Stomach (tissue), 9 donors: ENCODE results near the gene SURF1. TPM values are rescaled to one million over a fixed set of nuclear protein-coding genes. Genes with fewer than 3 reads are reported as not detected.

Experiments
- DNase-seq, 2 donors: peaks; one replicate each; pipeline versions ENCODE4 v3.0.0 to v3.0.0-alpha.2; 2013 to 2019
- H3K27ac ChIP-seq, 5 donors: fragments of 200-600 bp in 4 of 5; sonication (generic) in 4 of 5; one replicate each; pipeline ENCODE4 v1.5.1; 2013 to 2019; ENCODE audit warnings: mild to moderate bottlenecking in 1 of 5, moderate library complexity in 1 of 5
- H3K27me3 ChIP-seq, 3 donors: fragments of 200-600 bp; sonication (generic); one replicate each; pipeline ENCODE4 v1.5.1; 2017 to 2019; ENCODE audit warnings: mixed run types in 1 of 3
- H3K36me3 ChIP-seq, 4 donors: fragments of 200-600 bp; sonication (generic); 1 replicate in 3 of 4; 2 replicates in 1 of 4; pipeline ENCODE4 v1.5.1; 2016 to 2019
- H3K4me1 ChIP-seq, 4 donors: fragments of 200-600 bp; sonication (generic); one replicate each; pipeline ENCODE4 v1.5.1; 2016 to 2019
- H3K4me3 ChIP-seq, 4 donors: fragments of 200-600 bp; sonication (generic) in 3 of 4; one replicate each; pipeline ENCODE4 v1.5.1; 2016 to 2019; ENCODE audit warnings: mild to moderate bottlenecking in 1 of 4
- H3K9me3 ChIP-seq, 4 donors: fragments of 200-600 bp; sonication (generic); one replicate each; pipeline ENCODE4 v1.5.1; 2016 to 2019
- EP300 ChIP-seq: sonication (generic); formaldehyde crosslinking; IDR thresholded peaks from one replicate; pipeline ENCODE4 v1.6.1; 2017; ENCODE audit warnings: antibody characterized with exemption
- POLR2A ChIP-seq, 4 donors: fragments of 450-650 bp; IDR thresholded peaks; one replicate each; pipeline ENCODE4 v1.6.1; 2016; ENCODE audit warnings: antibody characterized with exemption in 4 of 4, control low read depth in 2 of 4, mild to moderate bottlenecking in 1 of 4, moderate library complexity in 1 of 4
- POLR2AphosphoS5 ChIP-seq, 3 donors: sonication (generic); formaldehyde crosslinking; IDR thresholded peaks; one replicate each; pipeline ENCODE4 v1.6.1; 2016; ENCODE audit warnings: antibody characterized with exemption in 3 of 3
- WGBS, 5 donors: extraction: QIAGEN DNeasy Blood & Tissue Kit in 3 of 5; methylation state at CpG; one replicate each; pipeline versions ENCODE4 v1.1.5 to v1.1.7; 2013 to 2018; 5-methylcytosine and 5-hydroxymethylcytosine counted together
- intact Hi-C: fragments of 100-400 bp; cut with DNase I; formaldehyde crosslinking; loops from one replicate; pipeline ENCODE4 v1.15.1; 2023; ENCODE audit warnings: low total_unique reads
- polyA plus RNA-seq, 3 donors: library from polyadenylated mRNA; stranded (reverse); fragments of 200-250 nt; gene quantifications; one replicate each; pipeline ENCODE4 v1.2.3, GENCODE V29; 2013
- total RNA-seq, 5 donors: library from RNA; depleted of rRNA; stranded (reverse); fragments of >200 nt; gene quantifications; one replicate each; pipeline versions ENCODE4 v1.1.0 to v1.2.3, GENCODE V29; 2014 to 2016
- TF ChIP-seq, protein P1 (sequence below), 7 experiments: fragments of 450-650 bp in 4 of 7; fragments of 200-600 bp in 3 of 7; sonication (generic) in 3 of 7; IDR thresholded peaks; one replicate each; pipeline ENCODE4 v1.5.1; 2016 to 2019; ENCODE audit warnings: antibody characterized with exemption in 7 of 7, control low read depth in 2 of 7, mild to moderate bottlenecking in 1 of 7
- donor health status: healthy with polysubstance abuse.
- donor health status: Bipolar disorder and iron deficiency.
- donor health status: healthy.

The SURF1 gene
- total and polyA plus RNA-seq, 8 donors: 1.7 to 118 (median 45.3) TPM

DNA sequence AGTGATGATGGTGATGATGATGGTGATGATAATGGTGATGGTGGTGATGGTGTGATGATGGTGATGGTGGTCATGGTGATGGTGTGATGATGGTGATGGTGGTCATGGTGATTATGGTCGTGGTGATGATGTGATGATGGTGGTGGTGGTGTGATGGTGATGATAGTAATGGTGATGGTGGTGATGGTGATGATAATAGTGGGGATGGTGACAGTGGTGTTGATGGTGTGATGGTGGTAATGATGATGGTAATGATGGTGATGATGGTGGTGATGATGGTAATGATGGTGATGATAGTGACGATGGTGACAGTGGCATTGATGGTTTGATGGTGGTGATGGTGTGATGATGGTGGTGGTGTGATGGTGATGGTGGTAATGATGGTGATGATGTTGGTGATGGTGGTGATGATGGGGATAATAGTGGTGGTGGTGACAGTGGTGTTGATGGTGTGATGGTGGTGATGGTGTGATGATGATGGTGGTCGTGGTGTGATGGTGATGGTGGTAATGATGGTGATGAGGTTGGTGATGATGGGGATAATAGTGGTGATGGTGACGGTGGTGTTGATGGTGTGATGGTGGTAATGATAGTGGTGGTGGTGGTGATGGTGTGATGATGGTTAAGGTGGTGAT lies 26.3 kb upstream of the SURF1 start:
- Histone ChIP-seq H3K36me3 (no peaks in the 10 kb centered on the region), H3K27ac (no peak overlapping the region), H3K4me3 (no peak overlapping the region), H3K9me3 (no peaks in the 10 kb centered on the region), H3K4me1 (peaks cover 7 to 29% (median 16%) of the 10 kb centered on the region in 4 donors), H3K27me3 (no peaks in the 10 kb centered on the region)
- TF ChIP-seq EP300 (no peak), POLR2A (IDR thresholded peaks at IDR 0.05) (no peak), POLR2AphosphoS5 (IDR thresholded peaks at IDR 0.05) (no peak)
- TF ChIP-seq, protein P1, sequence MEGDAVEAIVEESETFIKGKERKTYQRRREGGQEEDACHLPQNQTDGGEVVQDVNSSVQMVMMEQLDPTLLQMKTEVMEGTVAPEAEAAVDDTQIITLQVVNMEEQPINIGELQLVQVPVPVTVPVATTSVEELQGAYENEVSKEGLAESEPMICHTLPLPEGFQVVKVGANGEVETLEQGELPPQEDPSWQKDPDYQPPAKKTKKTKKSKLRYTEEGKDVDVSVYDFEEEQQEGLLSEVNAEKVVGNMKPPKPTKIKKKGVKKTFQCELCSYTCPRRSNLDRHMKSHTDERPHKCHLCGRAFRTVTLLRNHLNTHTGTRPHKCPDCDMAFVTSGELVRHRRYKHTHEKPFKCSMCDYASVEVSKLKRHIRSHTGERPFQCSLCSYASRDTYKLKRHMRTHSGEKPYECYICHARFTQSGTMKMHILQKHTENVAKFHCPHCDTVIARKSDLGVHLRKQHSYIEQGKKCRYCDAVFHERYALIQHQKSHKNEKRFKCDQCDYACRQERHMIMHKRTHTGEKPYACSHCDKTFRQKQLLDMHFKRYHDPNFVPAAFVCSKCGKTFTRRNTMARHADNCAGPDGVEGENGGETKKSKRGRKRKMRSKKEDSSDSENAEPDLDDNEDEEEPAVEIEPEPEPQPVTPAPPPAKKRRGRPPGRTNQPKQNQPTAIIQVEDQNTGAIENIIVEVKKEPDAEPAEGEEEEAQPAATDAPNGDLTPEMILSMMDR (IDR thresholded peaks at IDR 0.05): no peak
- WGBS, 5 donors: 82 to 95% (median 91%) methylated on average over 4 of the region's 4 CpGs
- intact Hi-C loops: no loop called here
- DNase-seq: no peak

DNA sequence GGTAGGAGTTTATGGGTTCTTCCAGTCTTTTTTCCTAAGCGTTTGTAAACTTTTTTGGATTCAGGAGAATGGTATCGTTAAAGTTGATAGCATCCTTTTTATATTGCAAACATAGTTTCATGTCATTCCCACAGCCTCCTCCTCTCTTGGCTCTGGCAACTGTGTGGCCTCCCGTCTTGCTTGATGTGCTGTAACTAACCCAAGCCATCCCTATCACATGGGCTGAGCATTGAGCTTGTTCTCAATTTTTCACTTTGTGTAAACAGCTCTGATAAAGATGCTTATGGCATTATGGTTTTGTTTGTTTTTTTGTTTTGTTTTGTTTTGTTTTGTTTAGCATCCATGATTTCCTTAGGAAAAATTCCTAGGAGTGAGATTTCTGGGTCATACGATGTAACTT lies 24.4 kb upstream of the SURF1 start:
- Histone ChIP-seq H3K27me3 (no peaks in the 10 kb centered on the region), H3K4me1 (peaks cover 14 to 37% (median 22%) of the 10 kb centered on the region in 4 donors), H3K9me3 (no peaks in the 10 kb centered on the region), H3K27ac (no peak overlapping the region), H3K4me3 (no peak overlapping the region), H3K36me3 (no peaks in the 10 kb centered on the region)
- intact Hi-C loops: no loop called here
- DNase-seq: no peak
- 75 to 88% (median 84%) methylated on average over 4 of the region's 4 CpGs for WGBS, 5 donors
- TF ChIP-seq POLR2A (IDR thresholded peaks at IDR 0.05): no peak
- no peak for TF ChIP-seq EP300
- TF ChIP-seq POLR2AphosphoS5 (IDR thresholded peaks at IDR 0.05): no peak
- TF ChIP-seq, protein P1 (IDR thresholded peaks at IDR 0.05): no peak

DNA sequence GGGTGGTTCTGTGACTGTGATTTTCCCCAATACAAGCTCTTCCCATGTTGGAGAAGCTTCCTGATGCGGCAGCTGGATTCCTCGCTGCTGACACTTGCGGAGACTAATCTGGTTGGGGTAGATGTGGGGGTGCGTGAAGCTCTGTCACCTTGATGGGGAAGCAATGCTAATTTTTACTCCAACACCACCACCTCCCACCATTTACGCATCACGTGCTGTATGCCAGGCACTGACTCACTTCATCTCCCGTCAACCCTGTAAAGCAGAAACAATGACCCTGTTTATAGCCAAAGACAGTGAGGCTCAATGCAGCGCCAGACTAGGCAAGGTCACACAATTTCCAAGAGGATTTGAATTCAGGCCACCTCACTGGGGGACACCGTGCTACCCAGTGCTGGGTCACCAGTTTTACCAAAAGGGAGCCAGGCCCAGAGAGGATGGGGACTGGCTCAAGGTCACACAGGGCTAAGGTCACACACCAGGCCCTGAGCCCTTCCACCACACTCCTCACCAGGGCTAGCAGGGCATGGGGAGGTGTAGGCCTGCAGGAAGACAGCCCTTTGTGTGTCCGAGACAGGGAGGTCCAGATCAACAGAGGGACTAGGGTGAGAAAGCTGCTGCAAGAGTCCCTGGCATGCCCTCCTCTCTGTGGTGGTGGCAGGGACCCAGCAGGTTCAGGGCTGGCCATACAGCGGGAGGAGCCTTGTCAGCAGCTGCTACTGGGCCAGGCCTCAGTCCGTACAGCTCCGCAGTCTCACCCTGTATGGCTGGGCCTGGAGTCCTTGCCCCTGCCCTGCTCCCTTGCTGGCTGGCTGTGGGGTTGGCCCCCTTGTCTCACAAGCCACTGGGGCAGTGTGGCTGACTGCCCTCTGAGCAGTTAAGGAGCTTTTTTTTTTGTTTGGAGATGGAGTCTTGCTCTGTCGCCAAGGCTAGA lies 23.1 kb upstream of the SURF1 start:
- no peaks in the 10 kb centered on the region for H3K27me3 ChIP-seq
- peaks cover 11 to 29% (median 25%) of the 10 kb centered on the region in 4 donors for H3K4me1 ChIP-seq
- no peak for DNase-seq
- TF ChIP-seq POLR2A (IDR thresholded peaks at IDR 0.05) (no peak), EP300 (no peak), POLR2AphosphoS5 (IDR thresholded peaks at IDR 0.05) (no peak)
- TF ChIP-seq, protein P1 (IDR thresholded peaks at IDR 0.05): no peak
- no peaks in the 10 kb centered on the region for H3K36me3 ChIP-seq
- WGBS, 5 donors: 88 to 93% (median 91%) methylated on average over 10 to 14 of the region's 14 CpGs
- H3K4me3 ChIP-seq: no peak overlapping the region
- intact Hi-C loops: no loop called here
- H3K9me3 ChIP-seq: no peaks in the 10 kb centered on the region
- no peak overlapping the region for H3K27ac ChIP-seq

DNA sequence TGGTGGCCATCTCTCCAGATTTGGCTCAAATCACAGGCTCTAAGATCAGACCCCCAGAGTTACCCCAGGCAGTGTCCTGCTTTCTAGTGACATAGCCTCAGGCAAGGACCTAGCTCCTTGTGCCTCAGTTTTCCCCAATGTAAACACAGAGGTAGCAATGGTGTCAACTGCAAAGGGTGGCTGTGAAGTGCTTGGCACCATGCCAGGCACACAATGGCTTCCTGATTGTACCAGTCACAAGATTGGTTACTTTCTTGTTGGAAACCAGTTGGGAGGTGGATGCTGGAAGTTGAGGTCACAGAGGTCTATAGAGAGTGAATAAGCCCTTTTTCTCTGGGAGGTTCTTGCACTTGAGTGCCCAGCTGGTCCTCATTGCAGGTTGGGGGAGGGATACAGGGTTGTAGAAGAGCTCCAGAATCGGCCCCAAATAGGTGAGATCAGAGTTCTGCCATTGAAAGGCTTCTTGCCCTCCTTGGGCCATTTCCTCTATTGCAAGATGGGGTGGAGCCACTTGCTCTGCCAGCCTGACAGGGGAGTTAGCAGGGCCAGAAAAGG lies 22.2 kb upstream of the SURF1 start:
- Histone ChIP-seq H3K9me3 (no peaks in the 10 kb centered on the region), H3K4me1 (peaks cover 16 to 36% (median 32%) of the 10 kb centered on the region in 4 donors), H3K4me3 (no peak overlapping the region), H3K27ac (peak overlapping the region in 1 of 5 donors; percentile 8), H3K36me3 (peaks cover under 1 to 1% (median under 1%) of the 10 kb centered on the region in 4 donors), H3K27me3 (no peaks in the 10 kb centered on the region)
- intact Hi-C loops: no loop called here
- TF ChIP-seq EP300 (no peak), POLR2A (IDR thresholded peaks at IDR 0.05) (no peak), POLR2AphosphoS5 (IDR thresholded peaks at IDR 0.05) (no peak)
- TF ChIP-seq, protein P1 (IDR thresholded peaks at IDR 0.05): no peak
- DNase-seq: no peak
- WGBS, 5 donors: 57 to 80% (median 75%) methylated on average over 1 of the region's 1 CpG
